Right ventricle myocardium inferior (tissue), 1 donor: ENCODE results near the gene TBXAS1. TPM values are rescaled to one million over a fixed set of nuclear protein-coding genes. Genes with fewer than 3 reads are reported as not detected.

Experiments
- ATAC-seq: fragments of 200-7000 bp; cut with Tn5 transposase; one replicate; pipeline ENCODE4 v1.9.1; 2020; ENCODE audit warnings: mild to moderate bottlenecking, moderate library complexity
- DNase-seq: peaks from one replicate; pipeline ENCODE4 v3.0.0; 2021; ENCODE audit errors: missing footprints
- intact Hi-C: fragments of 100-400 bp; cut with DNase I; formaldehyde crosslinking; loops from one replicate; pipeline ENCODE4 v1.11.0; 2022
- total RNA-seq: library from RNA; stranded (reverse); fragmentation: NEBNext Ultra II Directional; extraction: Animal tissue kit (Norgen Biotek cat#: 25700); gene quantifications from one replicate; pipeline ENCODE4 v1.2.1, GENCODE V29; 2021
- donor health status: DM: no; HTN: yes; CAD: no; lungs with severe emphysema.

The TBXAS1 gene
- total RNA-seq, 1 donor from 2014 or later = 6.0 TPM

DNA sequence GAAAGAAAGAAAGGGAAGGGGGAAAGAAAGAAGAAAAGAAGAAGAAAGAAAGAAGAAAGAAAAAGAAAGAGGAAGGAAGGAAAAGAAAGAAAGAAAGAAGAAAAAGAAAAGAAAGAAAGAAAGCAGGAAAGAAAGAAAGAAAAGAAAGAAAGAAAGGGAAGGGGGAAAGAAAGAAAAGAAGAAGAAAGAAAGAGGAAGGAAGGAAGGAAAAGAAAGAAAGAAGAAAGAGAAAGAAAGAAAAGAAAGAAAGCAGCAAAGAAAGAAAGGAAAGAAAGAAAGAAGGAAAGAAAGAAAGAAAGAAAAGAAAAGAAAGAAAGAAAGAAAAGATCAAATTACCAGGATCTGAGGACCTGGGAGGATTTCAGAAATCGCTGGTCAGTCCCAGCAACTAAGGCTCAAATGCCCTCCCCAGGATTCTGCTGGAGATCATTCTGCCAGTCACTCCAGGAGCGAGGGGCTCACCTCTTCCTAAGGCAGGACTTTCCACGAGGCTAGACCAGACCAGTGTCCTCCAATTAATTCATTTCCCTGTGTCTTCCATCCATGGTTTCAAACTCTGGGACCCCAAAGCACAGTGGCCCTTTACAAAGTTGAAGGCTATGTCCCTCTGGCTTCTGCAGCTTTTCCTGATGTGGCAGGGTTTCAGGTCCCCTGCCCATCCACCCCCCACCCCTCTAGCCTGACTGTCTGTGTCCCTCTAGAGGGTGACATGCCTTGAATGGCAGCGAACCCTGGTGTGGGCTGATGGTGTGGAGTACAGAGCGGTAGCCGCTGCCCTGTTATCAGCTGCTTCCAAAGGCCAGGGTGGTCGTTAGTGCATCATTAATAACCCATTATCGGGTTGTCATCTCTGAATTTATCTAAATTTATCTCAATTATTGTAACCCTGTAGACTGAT, 155.8 kb downstream of the TBXAS1 start:
- intact Hi-C loops = no loop called here
- no peak for ATAC-seq
- DNase-seq = no peak

- DNase-seq (no peak), ATAC-seq (no peak)
- intact Hi-C loops = no loop called here
These were observed 156.7 kb downstream of the TBXAS1 start for GRCh38 chr7:139985811-139986210.

GRCh38 chr7:139987691-139988516, 158.8 kb downstream of the TBXAS1 start:
- intact Hi-C loops = no loop called here
- DNase-seq (no peak), ATAC-seq (no peak)

GRCh38 chr7:139989366-139990141, 160.5 kb downstream of the TBXAS1 start:
- no peak for ATAC-seq
- intact Hi-C loops = no loop called here
- no peak for DNase-seq

DNA sequence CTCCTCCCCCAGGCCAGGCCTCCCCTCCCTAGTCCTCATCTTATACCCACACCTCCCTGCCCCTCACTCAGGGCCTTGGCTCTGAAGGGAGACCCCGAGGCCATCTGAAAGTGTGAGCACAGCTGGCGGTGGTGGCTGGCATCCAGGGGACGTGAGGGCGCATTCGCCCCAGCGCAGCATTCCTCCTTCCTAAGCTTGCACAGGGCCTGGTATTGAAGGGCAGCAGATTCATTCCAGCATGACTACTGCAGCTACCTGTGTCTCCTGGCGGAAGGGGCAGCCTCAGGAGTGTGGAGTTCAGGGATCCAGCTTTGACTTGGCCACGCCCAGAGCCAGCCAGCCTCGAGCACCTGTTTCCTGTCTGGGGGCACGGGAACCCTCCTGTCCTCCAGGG, 161.1 kb downstream of the TBXAS1 start:
- ATAC-seq (peak; percentile 17), DNase-seq (no peak)
- intact Hi-C loops = no loop called here

- intact Hi-C loops = no loop called here
These were observed 161.7 kb downstream of the TBXAS1 start for GRCh38 chr7:139990571-139991268.

GRCh38 chr7:139991269-139991666, 162.2 kb downstream of the TBXAS1 start:
- no peak for DNase-seq
- ATAC-seq = no peak
- intact Hi-C loops = no loop called here

More at GRCh38 chr7:139990571-139991268, 161.7 kb downstream of the TBXAS1 start:
- ATAC-seq = peak; percentile 7
- DNase-seq = no peak

GRCh38 chr7:139991911-139992310, 162.8 kb downstream of the TBXAS1 start:
- no peak for DNase-seq
- intact Hi-C loops = no loop called here
- no peak for ATAC-seq

GRCh38 chr7:139992353-139993044, 163.4 kb downstream of the TBXAS1 start:
- DNase-seq (no peak), ATAC-seq (no peak)
- intact Hi-C loops = no loop called here

- no peak for DNase-seq
- intact Hi-C loops = no loop called here
- no peak for ATAC-seq
These were observed 164.1 kb downstream of the TBXAS1 start for GRCh38 chr7:139993169-139993568.

- intact Hi-C loops = no loop called here
- ATAC-seq (no peak), DNase-seq (no peak)
These were observed 164.5 kb downstream of the TBXAS1 start for GRCh38 chr7:139993592-139993991.

DNA sequence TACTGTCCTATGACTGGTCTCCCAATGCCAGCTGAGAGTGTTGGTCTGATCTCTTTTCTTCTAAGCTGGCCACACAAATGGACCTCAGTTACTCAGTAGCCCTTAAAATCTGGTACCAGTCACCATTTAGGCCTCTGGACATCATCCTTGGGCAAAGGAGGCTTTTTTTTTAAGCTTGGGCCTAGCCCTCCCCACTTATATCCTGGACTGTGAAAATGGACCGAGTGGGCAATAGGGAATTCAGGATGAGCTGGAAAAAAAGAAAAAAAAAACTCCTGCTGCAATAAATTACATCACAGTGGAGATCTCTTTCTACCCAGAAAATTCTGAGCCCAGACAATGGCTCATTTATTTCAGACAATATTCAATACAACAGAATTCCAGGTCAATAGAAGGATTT, 165.3 kb downstream of the TBXAS1 start:
- no peak for ATAC-seq
- intact Hi-C loops = no loop called here

DNA sequence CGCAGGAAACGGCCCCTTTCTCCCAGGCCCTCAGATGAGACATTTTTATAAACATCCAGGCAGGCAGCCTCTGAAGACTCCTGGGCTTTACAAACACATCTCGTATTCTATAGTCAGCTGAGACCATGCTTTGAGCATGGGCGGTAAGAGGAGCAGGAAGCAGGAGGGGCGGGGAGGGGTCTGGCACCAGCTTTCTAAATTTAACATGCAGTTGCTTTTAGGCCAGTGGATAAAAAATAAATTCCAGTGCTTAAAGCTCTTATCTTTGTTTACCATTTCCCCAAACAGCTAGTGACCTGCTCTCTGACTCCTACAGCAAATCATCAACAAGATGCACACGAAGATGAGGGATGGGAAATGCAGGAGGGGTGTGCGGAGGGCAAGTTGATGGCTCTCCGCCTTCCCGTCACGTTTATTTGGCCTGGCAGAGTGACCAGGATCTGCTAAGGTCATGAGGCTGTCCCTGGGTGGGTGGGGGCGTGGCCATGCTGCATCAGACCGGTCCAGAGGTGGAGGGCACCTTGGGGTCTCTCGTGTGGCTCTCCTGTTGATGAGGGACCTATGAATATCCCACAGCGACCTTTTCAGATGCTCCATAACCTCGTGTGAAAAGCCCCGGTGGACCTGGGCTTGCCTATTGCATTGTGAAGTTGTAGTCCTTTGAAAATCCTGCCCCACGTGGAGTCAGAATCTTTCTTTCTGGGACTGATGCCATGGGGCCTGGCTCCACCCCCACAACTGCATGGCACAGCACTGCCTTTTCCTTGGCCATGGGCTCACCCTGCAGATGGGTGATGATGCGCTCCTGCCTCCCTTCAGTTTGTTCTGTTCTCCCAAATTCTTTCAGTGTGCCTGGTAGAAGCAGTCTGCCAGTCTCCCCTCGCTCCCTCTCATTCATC, 166.2 kb downstream of the TBXAS1 start:
- intact Hi-C loops = no loop called here
- DNase-seq (no peak), ATAC-seq (peak; percentile 67)

More for the DNA sequence above, 165.3 kb downstream of the TBXAS1 start:
- no peak for DNase-seq

GRCh38 chr7:139998572-139998971, 169.5 kb downstream of the TBXAS1 start:
- no peak for ATAC-seq
- DNase-seq = no peak
- intact Hi-C loops = no loop called here

GRCh38 chr7:139999516-139999915, 170.5 kb downstream of the TBXAS1 start:
- no peak for DNase-seq
- intact Hi-C loops = no loop called here

DNA sequence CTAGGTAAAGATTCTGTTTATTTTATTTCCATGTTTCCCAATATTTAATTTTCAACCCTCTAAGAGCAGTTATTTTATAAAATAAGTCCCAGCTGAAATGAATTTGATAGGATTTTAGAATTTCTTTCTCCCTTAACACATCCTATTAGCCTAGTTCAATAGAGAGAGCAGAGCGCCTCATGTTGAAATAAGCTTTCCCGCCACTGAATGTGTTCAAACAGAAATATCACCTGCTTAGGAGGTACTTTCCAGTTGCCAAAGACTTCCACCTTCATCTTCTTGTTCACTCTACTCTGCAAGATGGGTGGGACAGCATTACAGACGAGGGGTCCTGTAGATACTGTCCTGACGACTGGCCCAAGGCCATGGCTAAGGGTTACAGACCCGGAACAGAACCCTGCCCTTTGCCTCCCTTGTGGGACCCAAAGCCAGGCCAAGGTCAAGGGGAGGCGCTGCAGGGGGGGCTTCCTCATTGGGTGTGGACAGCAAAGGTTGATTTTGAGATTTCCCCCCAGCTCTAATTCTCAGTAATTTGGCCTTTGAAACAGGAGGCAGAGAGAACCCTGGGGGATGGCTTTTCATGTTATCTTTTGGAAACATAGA, 171.7 kb downstream of the TBXAS1 start:
- DNase-seq (no peak), ATAC-seq (no peak)
- intact Hi-C loops = loop anchor here (5.0 kb wide), 2 partner anchors 383 to 398 kb away; no protein-coding TSS in a partner anchor

More at GRCh38 chr7:139999516-139999915, 170.5 kb downstream of the TBXAS1 start:
- no peak for ATAC-seq
